GM19467 (cell line): Measurements from ENCODE around the gene ZNF350.
"Not testable (repeated sequence)": the region's sequence is repeated elsewhere in the genome, so short reads cannot be mapped to it uniquely, and the experiment has no call there.

Source experiments
- ATAC-seq: cut with Tn5 transposase; IDR thresholded peaks from one replicate; pipeline ENCODE4 v1.9.1; 2021; ENCODE audit warnings: mild to moderate bottlenecking, moderate library complexity; ENCODE audit not compliant: unreplicated experiment

Gene ZNF350

GRCh38 chr19:51986309-51987291 lies at the start of gene ZNF350:
TSS of gene ZNF350 (minus strand) at chr19:51986840. CDS start at chr19:51974360, 12,480 bp downstream.
- ATAC-seq = peak; percentile 83

- no peak for ATAC-seq
Measured at GRCh38 chr19:52034051-52034728, 47.5 kb upstream of the ZNF350 start.

- peak; percentile 21 for ATAC-seq
Measured at GRCh38 chr19:52028780-52029123, 42.1 kb upstream of the ZNF350 start.

- ATAC-seq = peak; percentile 86
Measured at GRCh38 chr19:52028027-52028779, 41.6 kb upstream of the ZNF350 start, which contains the start of gene ZNF614. TSS of gene ZNF614 (minus strand) at chr19:52028379. CDS start at chr19:52025745, 2,634 bp downstream.

DNA sequence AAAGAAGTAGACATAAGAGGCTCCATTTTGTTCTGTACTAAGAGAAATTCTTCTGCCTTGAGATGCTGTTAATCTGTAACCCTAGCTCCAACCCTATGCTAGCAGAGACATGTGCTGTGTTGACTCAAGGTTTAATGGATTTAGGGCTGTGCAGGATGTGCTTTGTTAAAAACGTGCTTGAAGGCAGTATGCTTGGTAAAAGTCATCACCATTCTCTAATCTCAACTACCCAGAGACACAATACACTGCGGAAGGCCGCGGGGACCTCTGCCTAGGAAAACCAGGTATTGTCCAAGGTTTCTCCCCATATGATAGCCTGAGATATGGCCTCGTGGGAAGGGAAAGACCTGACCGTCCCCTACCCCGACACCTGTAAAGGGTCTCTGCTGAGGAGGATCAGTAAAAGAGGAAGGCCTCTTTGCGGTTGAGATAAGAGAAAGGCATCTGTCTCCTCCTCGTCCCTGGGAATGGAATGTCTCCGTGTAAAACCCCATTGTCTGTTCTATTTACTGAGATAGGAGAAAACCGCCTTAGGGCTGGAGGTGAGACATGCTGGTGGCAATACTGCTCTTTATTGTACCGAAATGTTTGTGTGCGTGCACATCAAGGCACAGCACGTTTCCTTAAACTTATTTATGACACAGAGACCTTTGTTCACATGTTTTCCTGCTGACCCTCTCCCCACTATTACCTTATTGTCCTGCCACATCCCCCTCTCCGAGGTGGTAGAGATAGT lies 39.8 kb upstream of the ZNF350 start:
- not testable (repeated sequence) for ATAC-seq

DNA sequence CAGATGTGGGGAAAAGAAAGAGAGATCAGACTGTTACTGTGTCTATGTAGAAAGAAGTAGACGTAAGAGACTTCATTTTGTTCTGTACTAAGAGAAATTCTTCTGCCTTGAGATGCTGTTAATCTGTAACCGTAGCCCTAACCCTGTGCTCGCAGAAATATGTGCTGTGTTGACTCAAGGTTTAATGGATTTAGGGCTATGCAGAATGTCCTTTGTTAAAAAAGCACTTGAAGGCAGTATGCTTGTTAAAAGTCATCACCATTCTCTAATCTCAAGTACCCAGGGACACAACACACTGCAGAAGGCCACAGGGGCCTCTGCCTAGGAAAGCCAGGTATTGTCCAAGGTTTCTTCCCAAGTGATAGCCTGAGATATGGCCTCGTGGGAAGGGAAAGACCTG lies 37.8 kb upstream of the ZNF350 start:
- not testable (repeated sequence) for ATAC-seq

GRCh38 chr19:52022193-52022592 lies 35.6 kb upstream of the ZNF350 start:
- ATAC-seq = no peak

DNA sequence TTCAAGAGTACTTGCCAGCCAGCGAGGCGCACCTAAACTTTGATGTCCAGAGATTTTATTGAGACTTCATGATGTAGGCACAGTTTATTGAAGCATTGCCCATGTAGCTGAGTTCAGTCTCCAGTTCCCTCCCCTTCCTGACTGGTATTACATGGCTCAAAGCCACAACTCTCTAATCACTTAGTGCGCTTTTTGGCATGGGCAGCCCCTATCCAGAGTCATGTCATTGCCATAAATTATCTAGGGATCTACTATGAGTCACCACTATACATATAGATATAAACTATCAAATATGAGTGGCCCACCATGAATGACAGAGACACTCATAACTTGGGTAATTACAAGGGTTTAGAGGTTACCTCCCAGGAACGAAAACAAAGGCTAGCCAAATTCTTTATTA lies 33.9 kb upstream of the ZNF350 start:
- no peak for ATAC-seq

GRCh38 chr19:52010674-52011073 lies 24.0 kb upstream of the ZNF350 start:
- ATAC-seq = no peak

DNA sequence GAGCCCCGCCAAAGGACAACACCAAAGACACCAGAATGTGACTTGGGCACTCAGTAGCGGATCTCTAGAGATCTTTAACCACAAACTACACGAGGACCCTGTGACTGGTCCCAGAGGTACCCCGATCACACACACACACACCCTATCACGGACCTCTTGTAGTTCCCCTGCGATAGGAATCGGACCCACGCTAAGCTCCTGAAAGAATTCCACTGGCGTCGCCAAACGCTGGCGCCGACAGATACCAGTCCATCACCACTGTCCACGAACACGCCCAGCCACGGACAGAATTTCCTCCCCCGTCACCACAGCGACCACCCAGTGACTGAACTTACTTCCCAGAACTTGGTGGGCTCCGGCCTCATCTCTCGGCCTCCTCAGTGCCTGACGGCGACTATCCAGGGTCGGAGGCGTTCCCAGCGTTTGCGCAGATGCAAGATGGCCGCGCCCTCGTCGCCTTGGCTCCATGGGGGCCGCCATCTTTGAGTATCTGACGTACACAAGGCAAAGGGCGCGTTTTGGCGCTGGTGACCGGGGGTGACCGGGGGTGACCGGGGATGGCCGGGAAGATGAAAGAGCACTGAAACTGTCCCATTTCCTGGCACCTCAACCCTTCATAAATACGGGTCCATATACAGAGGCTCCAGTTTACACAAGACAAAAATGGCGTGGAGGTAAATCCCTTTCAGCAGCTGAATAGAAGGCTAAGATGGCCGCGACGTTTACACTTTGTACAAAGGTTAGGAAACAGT lies 21.3 kb upstream of the ZNF350 start, which contains the start of gene ZNF615:
ZNF615 (minus strand) TSS at position 406 of the 752 bp plus-strand sequence. CDS start 4,500 bp downstream, outside the sequence.
- ATAC-seq = peak; percentile 89

- no peak for ATAC-seq
Measured at GRCh38 chr19:52007451-52007805, 20.8 kb upstream of the ZNF350 start.

DNA sequence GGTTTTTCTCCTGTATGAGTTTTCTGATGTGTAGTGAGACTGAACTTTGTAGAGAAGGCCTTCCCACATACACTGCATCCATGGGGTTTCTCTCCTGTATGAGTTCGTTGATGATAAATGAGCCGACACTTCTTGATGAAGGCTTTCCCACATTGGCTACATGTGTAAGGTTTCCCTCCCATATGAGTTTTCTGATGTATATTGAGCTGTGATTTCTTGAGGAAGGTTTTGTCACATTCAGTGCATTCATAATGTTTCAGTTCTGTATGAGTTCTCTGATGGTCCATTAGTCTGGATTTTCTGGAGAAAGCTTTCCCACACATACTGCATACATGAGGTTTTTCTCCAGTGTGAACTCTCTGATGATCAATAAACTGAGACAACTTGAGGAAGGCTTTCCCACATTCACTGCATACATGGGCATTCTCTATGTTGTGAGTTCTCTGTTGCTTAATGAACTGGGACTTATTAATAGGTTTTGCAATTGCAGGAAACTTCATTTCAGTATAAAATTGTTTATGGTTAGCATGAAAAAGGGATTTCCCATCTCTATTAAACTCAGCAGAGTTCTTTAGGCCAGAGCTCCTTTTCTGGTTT lies 7.5 kb upstream of the ZNF350 start:
- no peak for ATAC-seq

GRCh38 chr19:51993422-51993821 lies 6.8 kb upstream of the ZNF350 start:
- ATAC-seq = no peak

- ATAC-seq = no peak
Measured at GRCh38 chr19:51983361-51983760, 3.3 kb downstream of the ZNF350 start.

DNA sequence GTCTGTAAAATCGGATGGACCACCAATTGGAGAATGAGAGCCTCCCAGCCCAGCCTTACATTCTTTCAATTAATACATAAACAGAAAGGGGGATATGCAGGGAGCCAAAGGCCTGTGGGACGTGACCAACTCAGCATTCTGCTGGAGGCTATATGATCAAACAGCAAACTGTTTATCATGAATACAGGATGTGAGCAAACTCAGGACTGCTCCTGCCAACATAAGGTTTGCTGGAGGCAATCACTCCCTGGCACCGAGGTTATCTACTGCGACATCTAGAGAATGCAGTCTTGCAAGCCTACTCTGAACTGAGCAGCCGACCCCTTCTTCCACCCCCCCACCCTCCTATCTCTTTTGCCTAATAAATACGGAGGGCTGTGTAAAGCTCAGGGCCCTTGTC lies 5.7 kb downstream of the ZNF350 start:
- not testable (repeated sequence) for ATAC-seq

DNA sequence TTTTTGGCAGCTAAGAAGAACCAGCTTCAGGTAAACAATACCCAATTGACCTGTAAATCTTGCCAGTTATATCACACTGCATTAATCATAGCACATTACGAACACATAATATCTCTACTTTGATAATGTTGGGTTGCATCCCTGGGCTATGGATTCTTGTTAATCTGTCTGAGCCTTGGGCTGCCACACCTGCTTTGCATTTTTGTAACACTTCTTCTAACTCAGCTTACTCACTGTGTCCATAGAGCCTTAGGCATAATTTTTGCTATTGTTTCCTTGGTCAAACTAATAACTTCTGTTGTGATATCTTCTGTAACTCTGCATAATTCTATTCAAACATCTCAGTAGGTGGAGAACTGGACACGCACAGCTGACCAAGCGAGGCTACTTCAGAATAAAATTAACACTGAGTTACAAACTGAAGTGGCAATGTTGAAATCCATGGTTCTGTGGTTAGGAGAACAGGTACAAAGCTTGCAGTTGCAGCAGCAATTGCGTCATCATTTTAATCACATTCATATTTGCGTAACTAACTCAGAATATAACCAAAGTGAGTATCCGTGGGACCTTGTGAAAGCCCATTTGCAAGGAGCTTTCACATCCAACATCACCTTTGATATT lies 6.4 kb downstream of the ZNF350 start:
- no peak for ATAC-seq

DNA sequence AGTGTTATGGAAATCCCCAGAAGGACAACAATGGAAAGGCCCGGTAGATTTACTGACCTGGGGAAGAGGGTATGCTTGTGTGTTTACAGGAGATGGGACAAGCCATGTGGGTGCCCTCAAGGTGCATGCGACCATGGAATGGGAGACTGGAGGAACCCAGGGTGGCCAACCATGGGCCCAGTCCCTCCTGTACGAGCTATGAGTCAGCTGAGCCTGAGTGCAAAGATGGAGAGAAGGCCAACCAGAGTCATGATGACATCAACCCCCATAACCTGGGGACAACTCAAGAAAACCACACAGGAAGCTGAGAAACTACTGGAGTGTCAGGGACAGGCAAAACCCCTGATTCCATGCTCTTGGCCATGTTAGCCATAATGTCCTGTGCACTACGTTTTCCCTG lies 7.8 kb downstream of the ZNF350 start:
- ATAC-seq = no peak

GRCh38 chr19:51977346-51977745 lies 9.3 kb downstream of the ZNF350 start:
- ATAC-seq = no peak

- no peak for ATAC-seq
Measured at GRCh38 chr19:51976852-51977251, 9.8 kb downstream of the ZNF350 start.
